Measurements from ENCODE around the gene MLLT11. TPM values are rescaled to one million over a fixed set of nuclear protein-coding genes. Genes with fewer than 3 reads are reported as not detected.

Gene MLLT11
- total RNA-seq, 1 donor from 2014 or later: 76.6 TPM

Other genes starting within 250 kb of the MLLT11 start
- 33.1 and 41.7 TPM in 2 replicates for gene ARNT, start 183.8 kb upstream of the MLLT11 start, total RNA-seq
- not detected in 2 replicates for gene CTXND2, start 173.3 kb upstream of the MLLT11 start, total RNA-seq
- gene SETDB1, start 134.0 kb upstream of the MLLT11 start, total RNA-seq: 42.9 and 48.3 TPM in 2 replicates
- gene CERS2, start 85.6 kb upstream of the MLLT11 start, total RNA-seq: 55.2 and 58.3 TPM in 2 replicates
- not detected in 2 replicates for gene ANXA9, start 78.1 kb upstream of the MLLT11 start, total RNA-seq
- 23.6 and 39.6 TPM in 2 replicates for gene MINDY1, start 53.5 kb upstream of the MLLT11 start, total RNA-seq
- 25.9 and 47.5 TPM in 2 replicates for gene PRUNE1, start 51.9 kb upstream of the MLLT11 start, total RNA-seq
- gene BNIPL, start 23.8 kb upstream of the MLLT11 start, total RNA-seq: 1.4 and 1.8 TPM in 2 replicates
- 4.8 and 5.4 TPM in 2 replicates for gene C1orf56, start 12.6 kb upstream of the MLLT11 start, total RNA-seq
- 65.9 and 92.2 TPM in 2 replicates for gene CDC42SE1, start 775 bp upstream of the MLLT11 start, total RNA-seq
- gene GABPB2, start 10.4 kb downstream of the MLLT11 start, total RNA-seq: 4.3 and 6.7 TPM in 2 replicates
- gene SEMA6C, start 86.2 kb downstream of the MLLT11 start, total RNA-seq: 73.1 and 132 TPM in 2 replicates
- gene TNFAIP8L2, start 96.3 kb downstream of the MLLT11 start, total RNA-seq: not detected in 2 replicates
- gene LYSMD1, start 105.5 kb downstream of the MLLT11 start, total RNA-seq: 18.7 and 23.9 TPM in 2 replicates
- gene SCNM1, start 105.7 kb downstream of the MLLT11 start, total RNA-seq: 26.0 and 26.1 TPM in 2 replicates
- gene TMOD4, start 115.6 kb downstream of the MLLT11 start, total RNA-seq: 0.35 and 0.47 TPM in 2 replicates
- 80.3 and 81.8 TPM in 2 replicates for gene VPS72, start 129.8 kb downstream of the MLLT11 start, total RNA-seq
- gene PIP5K1A, start 138.2 kb downstream of the MLLT11 start, total RNA-seq: 34.2 and 40.4 TPM in 2 replicates
- gene PSMD4, start 194.3 kb downstream of the MLLT11 start, total RNA-seq: 144 and 179 TPM in 2 replicates
- 17.3 and 21.5 TPM in 2 replicates for gene ZNF687, start 221.9 kb downstream of the MLLT11 start, total RNA-seq

Data from myocyte (in vitro differentiated cells).